Skeletal muscle satellite cell (primary cell): ENCODE results near the gene MFAP4.

Source experiments
- H3K27me3 ChIP-seq: 2 replicates; pipeline ENCODE4 v1.7.0; 2013; ENCODE audit warnings: low read length; ENCODE audit not compliant: control insufficient read depth, insufficient read depth
- H3K36me3 ChIP-seq: 2 replicates; pipeline ENCODE4 v1.7.0; 2013; ENCODE audit warnings: mild to moderate bottlenecking, control low read depth, low read length; ENCODE audit not compliant: insufficient read depth
- H3K4me1 ChIP-seq: 2 replicates; pipeline ENCODE4 v1.7.0; 2013; ENCODE audit warnings: low read length; ENCODE audit not compliant: control insufficient read depth, insufficient read depth
- H3K4me2 ChIP-seq: 2 replicates; pipeline ENCODE4 v1.7.0; 2013; ENCODE audit warnings: mild to moderate bottlenecking, low read length
- H3K4me3 ChIP-seq: 2 replicates; pipeline ENCODE4 v1.7.0; 2013; ENCODE audit warnings: low read length
- H3K9ac ChIP-seq: 2 replicates; pipeline ENCODE4 v1.7.0; 2013; ENCODE audit warnings: mild to moderate bottlenecking, low read depth, low read length, moderate library complexity
- H3K9me3 ChIP-seq: replicated peaks from 2 replicates; pipeline ENCODE4 v1.7.0; 2013; ENCODE audit warnings: mild to moderate bottlenecking, control low read depth, low read length

The MFAP4 gene

DNA sequence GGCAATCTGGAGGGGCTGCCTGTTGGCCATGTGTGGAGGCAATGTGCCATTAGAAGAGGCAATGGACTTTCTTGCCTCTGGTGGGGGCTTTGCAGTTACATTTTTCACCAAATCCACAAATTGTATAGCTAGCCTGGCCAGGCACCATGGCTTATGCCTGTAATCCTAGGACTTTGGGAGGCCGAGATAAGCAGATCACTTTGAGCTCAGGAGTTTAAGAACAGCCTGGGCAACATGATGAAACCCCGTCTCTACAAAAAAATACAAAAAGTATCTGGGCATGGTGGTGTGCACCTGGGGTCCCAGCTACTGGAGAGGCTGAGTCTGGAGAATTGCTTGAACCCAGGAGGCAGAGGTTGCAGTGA, 21.3 kb upstream of the MFAP4 start:
- H3K9me3 ChIP-seq: no peaks in the 10 kb centered on the region
- no peak overlapping the region for H3K9ac ChIP-seq
- no peak overlapping the region for H3K4me2 ChIP-seq
- H3K4me1 ChIP-seq: peaks cover 10% of the 10 kb centered on the region
- peaks cover 8% of the 10 kb centered on the region for H3K27me3 ChIP-seq
- no peaks in the 10 kb centered on the region for H3K36me3 ChIP-seq
- H3K4me3 ChIP-seq: no peak overlapping the region

- H3K9ac ChIP-seq: no peak overlapping the region
- peaks cover 5% of the 10 kb centered on the region for H3K27me3 ChIP-seq
- no peak overlapping the region for H3K4me2 ChIP-seq
- H3K9me3 ChIP-seq: no peaks in the 10 kb centered on the region
- peaks cover 10% of the 10 kb centered on the region for H3K4me1 ChIP-seq
- H3K4me3 ChIP-seq: no peak overlapping the region
- no peaks in the 10 kb centered on the region for H3K36me3 ChIP-seq
These were observed 20.8 kb upstream of the MFAP4 start for GRCh38 chr17:19407601-19408345.

DNA sequence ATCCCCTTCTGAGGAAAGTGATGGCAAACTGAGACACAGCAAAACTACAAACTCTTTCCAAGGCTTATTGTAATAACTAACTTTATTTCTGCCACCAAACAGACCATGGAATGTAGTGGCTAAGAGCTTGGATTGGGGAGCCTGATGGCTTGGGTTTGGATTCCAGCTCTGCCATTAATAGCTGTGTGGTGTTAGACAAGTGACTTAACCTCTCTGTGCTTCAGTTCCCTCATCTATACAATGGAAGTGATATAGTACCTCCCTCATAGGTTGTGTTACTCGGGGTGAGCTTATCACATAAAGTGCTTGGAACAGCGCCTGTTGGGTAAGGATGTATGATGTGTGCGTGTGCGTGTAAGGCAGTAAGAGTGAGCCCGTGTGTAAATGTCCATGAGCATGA, 18.1 kb upstream of the MFAP4 start:
- Histone ChIP-seq H3K36me3 (no peaks in the 10 kb centered on the region), H3K27me3 (no peaks in the 10 kb centered on the region), H3K9me3 (no peaks in the 10 kb centered on the region), H3K9ac (no peak overlapping the region), H3K4me3 (no peak overlapping the region), H3K4me2 (no peak overlapping the region), H3K4me1 (peaks cover 10% of the 10 kb centered on the region)

DNA sequence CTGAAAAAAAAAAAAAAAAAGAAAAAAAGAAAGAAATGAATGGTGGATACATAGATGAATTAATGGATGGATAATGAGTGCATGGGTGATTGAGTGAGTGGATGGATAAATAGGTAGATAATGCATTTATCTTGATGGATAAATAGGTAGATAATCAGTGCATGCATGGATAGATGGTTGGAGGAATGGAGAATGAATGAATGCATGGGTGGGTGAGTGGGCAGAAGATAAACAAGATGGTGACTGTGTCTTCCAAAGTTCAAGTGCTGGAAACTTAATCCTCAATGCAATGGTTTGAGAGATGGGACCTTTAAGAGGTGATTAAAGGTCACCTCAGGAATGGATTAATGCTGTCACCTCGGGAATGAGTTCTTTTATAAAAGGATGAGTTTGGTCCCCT, 17.3 kb upstream of the MFAP4 start:
- no peak overlapping the region for H3K9ac ChIP-seq
- no peaks in the 10 kb centered on the region for H3K9me3 ChIP-seq
- no peaks in the 10 kb centered on the region for H3K27me3 ChIP-seq
- no peak overlapping the region for H3K4me2 ChIP-seq
- H3K4me1 ChIP-seq: peaks cover 3% of the 10 kb centered on the region
- no peaks in the 10 kb centered on the region for H3K36me3 ChIP-seq
- H3K4me3 ChIP-seq: no peak overlapping the region

DNA sequence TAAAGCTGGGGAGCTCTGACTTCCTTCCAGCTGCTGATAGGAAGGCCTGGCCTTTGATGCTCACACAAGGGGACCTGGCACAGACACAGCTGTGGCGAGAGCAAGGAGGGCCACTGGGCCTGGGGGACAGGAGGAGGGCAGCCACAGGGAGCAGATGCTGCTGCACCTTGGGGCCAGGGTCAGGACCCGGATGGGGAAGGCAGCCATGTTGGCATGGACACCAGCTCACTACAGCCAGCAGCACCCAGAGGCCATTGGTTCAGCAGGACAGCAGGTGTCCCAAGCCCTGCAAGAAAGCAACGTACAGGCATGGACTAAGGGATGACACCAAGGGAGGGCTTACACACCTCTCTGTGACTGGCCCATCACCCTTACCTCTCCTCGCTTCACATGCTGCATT, 16.0 kb upstream of the MFAP4 start:
- H3K9me3 ChIP-seq: no peaks in the 10 kb centered on the region
- H3K9ac ChIP-seq: no peak overlapping the region
- H3K4me1 ChIP-seq: peaks cover 10% of the 10 kb centered on the region
- H3K4me3 ChIP-seq: no peak overlapping the region
- no peaks in the 10 kb centered on the region for H3K36me3 ChIP-seq
- no peak overlapping the region for H3K4me2 ChIP-seq
- H3K27me3 ChIP-seq: no peaks in the 10 kb centered on the region

- H3K4me1 ChIP-seq: peaks cover 15% of the 10 kb centered on the region
- H3K9ac ChIP-seq: no peak overlapping the region
- H3K27me3 ChIP-seq: no peaks in the 10 kb centered on the region
- H3K36me3 ChIP-seq: no peaks in the 10 kb centered on the region
- no peaks in the 10 kb centered on the region for H3K9me3 ChIP-seq
- H3K4me2 ChIP-seq: no peak overlapping the region
- no peak overlapping the region for H3K4me3 ChIP-seq
These were observed 15.2 kb upstream of the MFAP4 start for GRCh38 chr17:19402171-19402570.

GRCh38 chr17:19401321-19402010, 14.5 kb upstream of the MFAP4 start:
- Histone ChIP-seq H3K4me1 (peaks cover 15% of the 10 kb centered on the region), H3K27me3 (no peaks in the 10 kb centered on the region), H3K4me2 (no peak overlapping the region), H3K9ac (no peak overlapping the region), H3K36me3 (no peaks in the 10 kb centered on the region), H3K9me3 (no peaks in the 10 kb centered on the region), H3K4me3 (no peak overlapping the region)

DNA sequence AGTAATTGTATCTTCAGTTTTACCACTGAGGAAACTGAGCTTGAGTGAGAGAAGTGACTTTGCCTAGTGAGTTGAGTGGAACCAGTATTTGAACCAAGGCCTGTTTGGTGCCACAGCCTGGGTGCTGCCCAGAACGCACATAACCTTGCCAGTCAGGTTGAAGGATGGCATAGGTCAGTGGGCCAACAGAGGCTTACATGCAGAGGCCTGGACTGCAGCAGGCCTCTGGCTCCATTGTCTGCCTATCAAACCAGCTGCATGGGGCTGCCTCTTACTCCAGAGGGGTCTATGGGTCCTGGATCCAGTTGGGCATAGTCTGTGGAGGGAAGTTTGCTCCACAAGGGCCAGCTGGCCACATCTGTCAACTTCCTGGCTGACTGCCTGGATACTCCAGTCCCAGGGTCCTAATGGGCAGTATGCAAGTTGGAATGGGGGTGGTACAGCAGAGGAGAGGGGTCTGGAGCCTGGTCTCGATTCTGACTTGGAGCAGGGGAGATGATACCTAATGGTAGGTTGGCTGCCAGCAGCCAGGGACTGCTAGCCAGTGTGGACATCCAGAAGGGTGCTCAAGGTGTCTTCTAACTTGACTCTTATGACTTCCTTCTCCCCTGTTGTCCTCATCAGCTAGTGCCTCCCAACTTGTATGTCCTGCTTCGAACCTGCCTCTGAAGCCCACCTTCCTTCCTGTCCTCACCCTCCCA, 12.9 kb upstream of the MFAP4 start:
- H3K36me3 ChIP-seq: no peaks in the 10 kb centered on the region
- no peaks in the 10 kb centered on the region for H3K27me3 ChIP-seq
- peaks cover 15% of the 10 kb centered on the region for H3K4me1 ChIP-seq
- no peak overlapping the region for H3K4me3 ChIP-seq
- H3K9ac ChIP-seq: no peak overlapping the region
- H3K4me2 ChIP-seq: no peak overlapping the region
- no peaks in the 10 kb centered on the region for H3K9me3 ChIP-seq

DNA sequence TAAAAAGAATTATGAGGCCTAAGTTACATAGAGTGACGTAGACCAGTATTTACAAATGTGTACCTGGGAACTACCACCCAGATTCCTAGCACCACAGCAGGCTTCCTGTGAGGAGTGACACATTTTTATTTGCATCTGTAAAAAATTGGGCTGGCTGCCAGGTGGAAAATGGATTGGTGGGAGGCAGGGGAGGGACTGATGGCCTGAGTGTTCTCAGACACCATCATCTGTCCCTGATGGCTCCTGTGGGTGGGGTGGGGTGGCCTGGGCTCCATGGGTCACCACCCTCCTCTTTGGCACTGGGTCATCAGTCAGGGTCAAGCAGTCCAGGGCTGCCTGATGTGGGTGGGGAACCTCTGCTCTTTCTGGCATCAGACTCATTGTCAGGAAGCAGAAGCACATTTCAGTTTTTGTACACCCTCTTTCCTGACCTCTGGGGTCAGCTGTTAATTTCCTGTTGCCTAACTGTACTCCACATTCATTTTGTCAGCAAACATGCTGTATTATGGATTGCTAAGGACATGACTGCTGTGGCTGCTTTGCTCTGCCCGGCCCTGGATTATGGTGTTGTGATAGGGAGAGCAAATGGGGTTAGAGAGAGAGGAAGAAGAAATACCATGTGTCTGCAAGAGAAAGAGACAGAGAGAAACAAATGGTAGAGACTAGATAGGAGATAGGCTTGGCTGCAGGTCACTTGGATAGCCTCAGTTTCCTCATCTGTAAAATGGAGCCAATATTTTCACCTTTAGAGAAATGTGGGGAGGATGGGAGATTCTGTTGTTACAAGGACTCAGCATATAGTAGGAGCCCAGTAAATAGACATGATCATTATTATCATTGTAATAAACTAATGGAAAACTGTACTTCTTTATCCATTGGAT, 11.6 kb upstream of the MFAP4 start:
- H3K4me3 ChIP-seq: no peak overlapping the region
- H3K9ac ChIP-seq: no peak overlapping the region
- peak overlapping the region; percentile 31 for H3K4me2 ChIP-seq
- H3K27me3 ChIP-seq: no peaks in the 10 kb centered on the region
- peaks cover 15% of the 10 kb centered on the region for H3K4me1 ChIP-seq
- H3K9me3 ChIP-seq: no peaks in the 10 kb centered on the region
- no peaks in the 10 kb centered on the region for H3K36me3 ChIP-seq

GRCh38 chr17:19397556-19398041, 10.6 kb upstream of the MFAP4 start:
- H3K4me2 ChIP-seq: no peak overlapping the region
- no peaks in the 10 kb centered on the region for H3K27me3 ChIP-seq
- H3K36me3 ChIP-seq: no peaks in the 10 kb centered on the region
- H3K9ac ChIP-seq: no peak overlapping the region
- no peaks in the 10 kb centered on the region for H3K9me3 ChIP-seq
- H3K4me3 ChIP-seq: no peak overlapping the region
- peaks cover 15% of the 10 kb centered on the region for H3K4me1 ChIP-seq

GRCh38 chr17:19392303-19392702, 5.3 kb upstream of the MFAP4 start:
- Histone ChIP-seq H3K4me1 (peaks cover 24% of the 10 kb centered on the region), H3K4me2 (no peak overlapping the region), H3K36me3 (no peaks in the 10 kb centered on the region), H3K27me3 (no peaks in the 10 kb centered on the region), H3K4me3 (no peak overlapping the region), H3K9me3 (no peaks in the 10 kb centered on the region), H3K9ac (no peak overlapping the region)
